ENCODE data around the gene CAMK4. TPM values are rescaled to one million over a fixed set of nuclear protein-coding genes. Genes with fewer than 3 reads are reported as not detected.

Gene CAMK4
- total and polyA plus RNA-seq, 8 donors: 1.0 to 18.3 (median 14.8) TPM

GRCh38 chr5:111394586-111394985 is 170.4 kb downstream of the CAMK4 start:
- ATAC-seq: no peak
- Histone ChIP-seq H3K9me3 (no peaks in the 10 kb centered on the region), H3K27me3 (no peaks in the 10 kb centered on the region), H3K27ac (no peak overlapping the region), H3K4me3 (no peak overlapping the region), H3K4me1 (no peaks in the 10 kb centered on the region), H3K36me3 (no peaks in the 10 kb centered on the region)
- intact Hi-C loops (cut with DNase I): no loop called here
- no peak for DNase-seq
- TF ChIP-seq CTCF (IDR thresholded peaks at IDR 0.05): no peak

- DNase-seq (no peak), ATAC-seq (no peak)
- Histone ChIP-seq H3K36me3 (no peaks in the 10 kb centered on the region), H3K4me3 (no peak overlapping the region), H3K4me1 (no peaks in the 10 kb centered on the region), H3K27me3 (no peaks in the 10 kb centered on the region), H3K27ac (no peak overlapping the region), H3K9me3 (no peaks in the 10 kb centered on the region)
- intact Hi-C loops (cut with DNase I): no loop called here
- no peak for TF ChIP-seq CTCF (IDR thresholded peaks at IDR 0.05)
These were observed 173.8 kb downstream of the CAMK4 start for GRCh38 chr5:111398013-111398412.

- H3K9me3 ChIP-seq: no peaks in the 10 kb centered on the region
- H3K27ac ChIP-seq: no peak overlapping the region
- H3K36me3 ChIP-seq: no peaks in the 10 kb centered on the region
- no peak for DNase-seq
- no peak for TF ChIP-seq CTCF (IDR thresholded peaks at IDR 0.05)
- no peaks in the 10 kb centered on the region for H3K4me1 ChIP-seq
- no peak overlapping the region for H3K4me3 ChIP-seq
- intact Hi-C loops (cut with DNase I): no loop called here
- no peaks in the 10 kb centered on the region for H3K27me3 ChIP-seq
- ATAC-seq: no peak
These were observed 174.9 kb downstream of the CAMK4 start for GRCh38 chr5:111399113-111399512.

GRCh38 chr5:111401906-111402305 is 177.7 kb downstream of the CAMK4 start:
- TF ChIP-seq CTCF (IDR thresholded peaks at IDR 0.05): no peak
- ATAC-seq (no peak), DNase-seq (no peak)
- no peaks in the 10 kb centered on the region for H3K4me1 ChIP-seq
- no peaks in the 10 kb centered on the region for H3K9me3 ChIP-seq
- H3K36me3 ChIP-seq: no peaks in the 10 kb centered on the region
- intact Hi-C loops (cut with DNase I): no loop called here
- H3K4me3 ChIP-seq: no peak overlapping the region
- no peak overlapping the region for H3K27ac ChIP-seq
- no peaks in the 10 kb centered on the region for H3K27me3 ChIP-seq

- TF ChIP-seq CTCF (IDR thresholded peaks at IDR 0.05): no peak
- peaks cover 0 to 4% of the 10 kb centered on the region in 2 donors for H3K9me3 ChIP-seq
- H3K4me3 ChIP-seq: no peak overlapping the region
- H3K27ac ChIP-seq: no peak overlapping the region
- H3K27me3 ChIP-seq: no peaks in the 10 kb centered on the region
- no peaks in the 10 kb centered on the region for H3K4me1 ChIP-seq
- DNase-seq (no peak), ATAC-seq (no peak)
- H3K36me3 ChIP-seq: no peaks in the 10 kb centered on the region
- intact Hi-C loops (cut with DNase I): no loop called here
These were observed 180.1 kb downstream of the CAMK4 start for GRCh38 chr5:111404270-111404769.
